HG03558 (cell line): ENCODE results near the gene UBE2G2.

ENCODE experiments used
- ATAC-seq: cut with Tn5 transposase; IDR thresholded peaks from one replicate; pipeline ENCODE4 v1.9.1; 2021; ENCODE audit warnings: moderate number of reproducible peaks; ENCODE audit not compliant: unreplicated experiment; ENCODE audit errors: extremely low read depth

Gene UBE2G2

DNA sequence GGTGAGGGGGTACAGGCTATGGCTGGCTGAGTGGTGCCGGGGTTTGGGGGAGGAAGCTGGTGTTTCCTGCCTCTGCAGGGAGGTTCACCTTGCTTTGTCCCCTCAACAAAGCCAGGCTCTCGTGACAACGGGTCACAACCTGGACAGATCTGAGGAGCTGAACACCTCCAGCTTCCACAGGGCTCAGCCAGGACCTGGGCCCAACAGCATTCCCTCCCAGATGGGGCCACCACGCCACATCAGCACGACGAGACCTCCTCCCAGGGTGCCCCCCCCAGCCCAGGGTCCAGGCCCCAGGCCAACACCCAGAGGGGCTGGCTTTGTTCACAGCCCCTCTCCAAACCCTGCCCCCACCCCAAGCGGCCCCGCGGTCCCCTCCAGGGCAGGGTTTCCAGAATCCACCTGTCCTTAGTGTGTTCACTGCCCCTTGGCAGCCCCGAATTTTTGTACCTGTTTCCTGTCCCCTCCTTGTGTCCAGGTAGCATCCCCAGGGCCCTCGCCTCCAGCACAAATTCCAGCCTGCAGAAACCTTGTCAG is 34.7 kb downstream of the UBE2G2 start:
- ATAC-seq = no peak

DNA sequence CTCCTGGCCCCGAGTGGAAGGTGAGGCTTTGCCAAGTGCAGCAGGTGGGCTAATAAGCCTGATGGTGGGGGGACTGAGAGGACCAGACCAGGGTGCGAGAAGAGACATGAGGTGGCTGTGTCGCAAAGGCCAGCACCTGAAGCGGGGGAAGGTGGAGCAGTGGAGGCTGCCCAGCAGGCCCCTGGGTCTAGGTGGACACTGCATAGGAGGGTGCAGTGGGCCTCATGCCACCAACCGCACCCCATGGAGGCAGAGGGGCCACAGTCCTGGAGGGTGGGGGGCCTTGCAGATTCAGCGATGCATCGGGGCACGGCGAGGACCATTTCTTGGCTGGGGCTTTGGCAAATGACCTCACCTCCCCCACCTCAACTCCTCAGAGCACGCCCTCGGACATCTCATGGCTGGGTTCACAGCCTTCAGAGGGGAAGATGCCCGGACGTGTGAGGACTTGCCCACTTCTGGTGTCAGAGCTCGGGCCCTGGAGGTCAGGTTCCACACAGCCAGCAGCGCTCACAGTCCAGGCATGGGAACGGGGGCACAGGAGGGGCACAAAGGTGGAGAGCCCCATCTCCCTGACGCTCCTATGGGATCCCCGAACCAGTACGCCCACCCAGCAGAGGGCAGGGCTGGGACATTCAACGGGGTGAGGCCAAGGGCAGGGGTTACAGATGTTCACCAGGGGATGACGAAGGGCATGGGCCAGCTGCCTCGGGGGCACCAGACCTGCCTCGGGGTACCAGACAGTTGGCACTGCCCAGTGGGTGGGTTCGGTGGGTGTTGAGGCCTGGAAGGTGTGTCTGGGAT is 35.4 kb downstream of the UBE2G2 start:
- no peak for ATAC-seq

DNA sequence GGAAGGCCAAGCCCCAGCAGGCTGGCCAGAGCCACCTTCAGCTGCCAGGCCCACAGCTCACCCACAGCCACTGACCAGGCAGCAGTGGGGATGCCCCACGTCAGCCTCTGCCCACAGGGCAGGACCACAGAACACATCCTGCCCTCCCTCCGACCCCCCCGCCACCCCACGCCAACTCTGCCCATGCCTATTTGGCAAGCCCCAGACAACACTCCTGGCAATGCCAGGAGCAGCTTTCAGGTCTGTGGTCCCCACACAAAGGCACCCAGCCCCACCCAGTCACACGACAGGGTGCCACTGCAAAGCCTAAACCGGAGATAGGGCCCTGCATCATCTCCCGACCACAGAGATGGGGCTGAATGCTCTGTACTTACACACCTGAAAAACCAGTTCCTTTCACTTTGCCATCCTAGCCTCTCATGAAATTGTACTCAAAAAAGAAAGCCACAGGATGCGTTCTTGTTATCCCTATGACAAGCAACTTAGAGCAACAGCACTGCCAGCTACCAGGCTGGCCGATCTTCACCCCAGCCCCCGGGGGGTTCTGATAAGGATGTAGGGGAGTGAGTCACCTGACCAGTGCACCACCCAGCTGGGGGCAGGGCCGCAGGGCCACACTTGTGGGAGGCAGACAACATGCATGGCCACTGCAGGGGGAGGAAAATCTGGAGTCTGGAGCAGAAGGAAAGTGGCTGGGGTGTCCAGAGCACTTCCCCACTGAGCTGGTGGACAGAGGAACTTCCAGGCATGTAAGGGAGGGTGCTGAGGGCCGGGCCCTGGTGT is 36.2 kb downstream of the UBE2G2 start:
- ATAC-seq = no peak

DNA sequence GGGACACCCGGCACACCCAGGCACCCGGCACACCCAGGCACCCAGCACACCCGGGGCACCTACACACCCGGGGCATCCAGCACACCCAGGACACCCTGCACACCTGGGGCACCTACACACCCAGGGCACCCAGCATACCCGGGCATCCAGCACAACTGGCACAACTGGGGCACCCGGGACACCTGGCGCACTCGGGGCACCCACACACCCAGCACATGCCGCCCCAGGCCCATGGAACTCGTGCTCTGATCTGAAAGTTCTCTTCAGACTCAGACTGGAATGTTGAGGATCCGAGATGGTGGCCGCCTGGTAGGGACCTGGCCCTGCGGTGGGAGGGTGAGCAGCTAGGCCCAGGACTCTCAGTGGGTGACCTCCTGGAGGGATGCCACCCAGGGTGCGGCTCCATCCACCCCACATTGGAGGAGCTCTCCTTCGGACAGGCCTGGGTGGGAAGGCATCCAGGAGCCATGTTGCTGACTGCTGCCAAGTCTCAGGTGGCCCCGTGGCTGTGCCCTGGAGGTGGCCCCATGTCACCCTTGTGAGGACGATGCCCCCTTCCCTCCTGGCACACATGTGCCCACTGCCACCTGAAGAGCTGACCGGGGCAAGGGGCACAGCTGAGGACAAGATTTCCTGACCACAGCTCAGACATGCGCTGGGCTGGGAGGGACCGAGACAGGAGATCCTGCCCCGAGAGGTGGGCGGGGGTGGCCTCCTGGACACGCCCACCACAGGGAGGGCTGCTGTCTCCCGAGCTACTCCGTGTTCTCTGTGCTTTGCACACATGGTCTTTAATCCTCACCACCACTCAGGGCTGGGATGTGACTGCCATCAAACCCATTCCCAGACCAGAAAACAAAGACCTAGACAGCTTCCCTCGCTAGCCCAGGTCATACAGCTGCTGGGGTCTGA is 37.0 kb downstream of the UBE2G2 start:
- no peak for ATAC-seq

DNA sequence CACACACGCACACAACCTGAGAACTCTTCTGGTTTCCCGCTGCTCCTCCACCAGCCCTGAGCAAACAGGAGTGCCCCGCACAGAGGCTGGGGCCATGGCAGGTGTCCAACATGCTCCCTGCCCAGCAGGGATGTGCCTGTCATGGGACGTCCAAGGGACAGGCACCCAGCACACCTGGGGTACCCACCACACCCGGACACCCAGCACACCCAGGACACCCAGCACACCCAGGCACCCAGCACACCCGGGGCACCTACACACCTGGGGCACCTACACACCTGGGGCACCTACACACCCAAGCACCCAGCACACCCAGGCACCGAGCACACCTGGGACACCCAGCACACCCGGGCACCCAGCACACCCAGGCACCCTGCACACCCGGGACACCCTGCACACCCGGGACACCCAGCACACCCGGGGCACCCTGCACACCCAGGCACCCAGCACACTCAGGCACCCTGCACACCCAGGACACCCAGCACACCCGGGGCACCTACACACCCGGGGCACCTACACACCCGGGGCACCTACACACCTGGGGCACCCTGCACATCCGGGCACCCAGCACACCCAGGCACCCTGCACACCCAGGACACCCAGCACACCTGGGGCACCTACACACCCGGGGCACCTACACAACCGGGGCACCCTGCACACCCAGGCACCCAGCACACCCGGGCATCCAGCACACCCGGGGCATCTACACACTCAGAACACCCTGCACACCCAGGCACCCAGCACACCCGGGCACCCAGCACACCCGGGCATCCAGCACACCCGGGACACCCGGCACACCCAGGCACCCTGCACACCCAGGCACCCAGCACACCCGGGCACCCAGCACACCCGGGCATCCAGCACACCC is 37.9 kb downstream of the UBE2G2 start:
- ATAC-seq = no peak

DNA sequence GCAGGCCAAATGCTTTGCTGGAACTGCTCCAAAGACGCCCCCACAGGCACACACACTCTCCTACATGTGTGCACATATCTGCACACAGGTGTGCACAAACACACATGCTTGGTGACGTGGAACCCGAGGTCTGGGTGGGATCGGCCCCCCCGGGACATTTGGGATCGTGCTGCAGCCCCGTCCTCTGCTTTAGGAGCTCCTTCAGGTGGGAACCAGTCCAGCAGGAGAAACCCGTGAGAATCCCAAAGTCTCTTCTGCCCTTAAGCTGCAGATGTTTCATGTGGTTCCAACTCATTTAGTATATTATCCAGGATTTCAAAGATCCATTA is 38.6 kb downstream of the UBE2G2 start:
- no peak for ATAC-seq

DNA sequence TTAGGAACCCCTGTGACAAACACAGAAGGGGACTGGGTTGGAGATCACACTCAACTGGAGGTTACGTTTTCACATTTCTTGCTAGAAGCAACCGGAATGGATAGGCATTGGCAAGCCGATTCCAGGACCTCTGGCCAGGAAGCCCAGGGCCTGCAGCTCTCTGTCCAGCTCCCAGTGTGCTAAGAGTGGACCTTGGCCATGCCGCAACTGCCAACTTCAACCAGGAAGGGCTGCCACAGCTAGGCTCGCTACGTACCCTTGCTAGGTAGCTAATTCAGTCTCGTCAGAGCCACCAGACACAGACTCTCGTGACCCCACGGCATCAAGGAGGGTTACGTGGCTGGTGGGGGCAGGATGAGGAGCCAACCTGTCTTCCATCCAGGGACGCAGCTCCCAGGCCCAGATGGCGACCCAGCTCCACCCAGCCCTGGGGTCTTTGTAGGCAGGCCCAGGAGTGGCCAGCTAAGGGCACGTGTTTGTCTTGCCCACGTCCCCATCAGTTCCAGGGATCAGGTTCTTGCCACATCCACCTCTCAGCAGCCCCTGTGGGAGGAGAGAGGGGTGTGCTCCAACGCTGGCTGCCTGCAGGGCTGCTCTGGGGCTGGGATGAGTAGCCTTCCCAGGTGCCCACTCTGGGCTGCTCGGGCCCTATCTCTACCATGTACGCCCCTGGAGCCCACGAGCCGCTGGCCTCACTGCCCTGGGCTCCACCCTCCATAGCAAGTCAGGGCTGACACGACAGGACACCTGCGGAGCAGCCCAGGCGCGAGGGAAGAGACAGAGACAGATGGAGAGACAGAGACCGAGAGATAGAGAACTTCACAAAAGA is 39.2 kb downstream of the UBE2G2 start:
- ATAC-seq = no peak

DNA sequence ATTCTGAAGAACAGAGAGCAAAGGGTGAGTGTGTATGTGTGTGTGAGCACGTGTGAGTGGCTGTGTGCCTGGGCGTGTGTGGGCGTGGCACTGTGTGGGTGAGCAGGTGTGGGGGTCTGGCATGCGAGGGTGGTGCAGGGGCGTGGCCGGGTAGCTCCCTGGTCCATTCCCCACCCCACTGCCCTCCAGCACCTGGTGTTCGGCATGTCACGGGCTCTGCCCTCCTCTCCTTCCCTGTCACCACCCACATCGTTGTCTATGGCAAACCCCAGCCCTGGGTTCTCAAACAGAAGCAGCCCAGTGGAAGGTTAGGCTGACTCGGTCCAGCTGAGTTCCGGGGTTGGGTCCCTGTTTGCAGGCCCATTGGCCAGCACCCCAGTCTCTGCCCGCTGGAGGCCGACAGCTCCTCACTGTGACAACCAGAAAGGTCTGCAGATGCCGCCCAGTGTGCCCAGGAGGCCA is 39.8 kb downstream of the UBE2G2 start:
- ATAC-seq = no peak

DNA sequence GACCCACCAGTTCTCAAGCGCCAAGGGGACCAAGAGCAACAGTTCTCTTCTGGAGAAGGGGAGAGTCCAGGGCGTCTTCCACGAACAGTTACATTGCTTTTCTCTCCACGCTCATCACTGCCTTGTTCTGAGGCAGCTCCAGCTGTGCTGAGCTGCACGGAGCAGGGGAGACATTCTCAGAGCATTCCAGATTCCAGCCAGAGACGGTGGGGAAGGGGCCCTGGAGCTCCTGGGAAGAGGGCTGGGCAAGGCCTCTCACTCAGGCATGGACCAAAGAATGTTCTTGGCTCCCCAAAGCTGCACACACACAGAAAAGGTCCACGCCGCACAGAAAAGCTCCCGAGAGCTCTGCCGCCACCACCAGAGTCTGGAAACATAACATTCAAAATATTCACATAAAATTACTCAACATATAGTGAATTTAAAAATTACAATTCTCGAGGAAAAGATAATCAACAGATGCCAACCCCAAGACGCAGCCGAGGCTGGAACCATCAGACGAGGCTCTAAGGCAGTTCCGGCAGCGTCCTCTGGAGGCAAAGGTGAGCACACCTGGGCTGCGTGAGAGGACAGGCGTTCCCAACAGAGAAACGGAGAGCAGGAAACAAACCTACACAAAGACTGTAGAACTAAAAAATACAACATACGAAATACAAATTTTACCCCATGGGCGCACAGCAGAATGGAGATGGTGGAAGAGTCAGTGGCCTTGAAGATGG is 40.5 kb downstream of the UBE2G2 start:
- no peak for ATAC-seq

DNA sequence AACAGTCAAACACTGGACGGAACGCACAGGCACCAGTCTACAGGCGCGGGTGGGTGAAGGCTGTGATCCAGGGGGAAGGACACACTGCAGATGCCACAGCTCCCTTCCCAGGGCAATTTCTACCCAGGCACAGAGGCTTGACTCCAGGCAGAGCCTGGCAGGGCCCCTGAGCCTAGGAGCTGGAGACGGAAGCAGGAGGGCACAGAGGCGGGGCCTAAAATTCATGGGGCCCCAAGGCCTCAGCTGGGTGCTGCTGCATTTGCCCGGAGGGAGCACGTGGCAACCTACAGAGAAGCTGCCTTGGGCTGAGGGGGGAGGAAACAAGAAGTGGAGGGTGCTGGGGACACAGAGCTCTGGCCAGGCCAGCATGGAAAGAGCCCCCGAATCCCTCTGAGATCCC is 41.2 kb downstream of the UBE2G2 start:
- ATAC-seq = no peak

DNA sequence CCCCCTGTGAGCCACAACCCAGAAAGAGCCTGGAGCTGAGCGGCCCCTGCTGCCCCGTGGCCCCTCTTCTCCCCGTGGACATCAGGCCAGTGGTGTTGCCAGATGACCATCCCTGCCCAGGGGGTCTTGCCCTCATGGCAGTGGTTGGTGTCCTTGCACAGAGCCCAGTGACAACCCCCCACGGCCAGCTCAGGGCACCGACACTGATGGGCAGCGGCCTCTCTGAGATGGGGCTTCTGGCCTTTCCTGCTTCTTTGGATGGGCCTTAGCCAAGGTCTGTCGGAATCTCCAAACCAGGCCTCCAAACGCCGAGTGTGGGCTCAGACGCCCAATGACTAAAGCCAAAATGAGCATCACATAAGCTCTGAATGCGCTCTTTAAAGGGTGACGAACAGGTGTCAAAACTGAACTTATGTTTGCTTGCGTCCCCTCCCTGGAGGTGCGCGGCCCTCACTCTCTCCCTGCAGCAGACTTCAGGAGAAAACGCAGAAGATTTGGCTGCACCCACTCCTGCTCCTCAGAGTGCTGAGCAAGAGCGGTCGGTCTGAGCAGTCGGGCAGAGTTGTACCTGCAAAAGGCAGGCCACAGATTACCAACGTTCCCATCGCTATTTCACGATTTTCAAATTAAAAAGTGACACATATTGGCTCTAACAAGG is 41.9 kb downstream of the UBE2G2 start:
- no peak for ATAC-seq

DNA sequence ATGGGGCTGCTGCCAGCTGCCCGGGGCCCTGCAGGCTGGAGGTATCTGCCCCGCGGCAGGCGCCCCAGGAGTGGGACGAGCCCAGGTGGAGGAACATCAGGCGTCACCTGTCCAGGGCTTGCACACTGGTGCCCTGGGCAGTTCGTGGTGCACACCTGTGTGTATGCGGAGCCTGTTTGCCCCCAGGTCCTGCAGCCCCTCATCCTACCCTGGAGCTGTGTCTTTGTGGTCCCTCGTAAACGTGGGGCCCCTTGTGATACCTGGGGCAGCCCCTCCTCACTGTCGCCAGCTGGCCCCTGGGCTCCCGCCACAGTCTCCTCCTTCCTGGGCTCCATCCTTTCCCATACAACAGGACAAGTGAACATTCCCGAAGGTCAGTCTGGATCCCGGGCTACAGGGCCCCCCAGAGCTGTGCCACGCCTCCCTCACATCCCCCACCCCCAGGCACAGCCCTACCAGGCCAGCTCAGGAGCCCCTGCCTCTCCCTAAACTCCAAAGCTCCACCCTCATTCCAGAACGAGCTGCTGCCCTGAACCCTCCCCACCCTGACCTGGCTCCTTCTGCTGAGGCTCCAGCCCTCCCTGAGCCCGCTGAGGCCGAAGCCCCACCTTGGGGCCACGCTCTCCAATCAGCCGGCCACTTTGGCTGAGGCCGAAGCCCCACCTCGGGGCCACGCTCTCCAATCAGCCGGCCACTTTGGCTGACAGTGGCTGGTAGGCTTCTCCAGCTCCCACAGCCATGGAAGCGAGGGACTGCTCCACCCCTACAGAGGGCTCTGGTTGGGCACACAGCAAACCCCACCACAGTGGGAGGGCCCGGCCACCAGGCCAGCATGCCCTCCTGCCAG is 42.6 kb downstream of the UBE2G2 start:
- ATAC-seq = no peak

DNA sequence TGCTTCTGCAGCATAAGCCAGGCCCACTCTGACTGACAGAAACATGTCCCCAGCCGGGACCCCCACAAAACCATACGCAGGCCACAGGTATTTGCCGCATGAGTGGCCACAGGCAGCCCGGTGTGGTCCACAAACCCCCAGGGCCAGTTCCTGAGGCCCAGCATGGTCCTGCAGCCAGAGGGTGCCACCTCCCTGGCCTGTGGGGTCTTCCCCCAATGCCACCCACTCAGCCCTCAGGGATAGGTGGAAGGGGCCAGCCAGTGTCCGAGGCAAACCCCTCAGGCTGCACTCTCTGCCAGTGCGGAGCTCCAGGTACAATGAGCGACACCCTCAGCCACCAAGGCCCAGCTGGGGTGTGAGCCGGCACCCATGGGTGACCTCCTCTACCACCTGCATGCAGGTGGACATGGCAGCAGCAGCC is 43.5 kb downstream of the UBE2G2 start:
- ATAC-seq = no peak

DNA sequence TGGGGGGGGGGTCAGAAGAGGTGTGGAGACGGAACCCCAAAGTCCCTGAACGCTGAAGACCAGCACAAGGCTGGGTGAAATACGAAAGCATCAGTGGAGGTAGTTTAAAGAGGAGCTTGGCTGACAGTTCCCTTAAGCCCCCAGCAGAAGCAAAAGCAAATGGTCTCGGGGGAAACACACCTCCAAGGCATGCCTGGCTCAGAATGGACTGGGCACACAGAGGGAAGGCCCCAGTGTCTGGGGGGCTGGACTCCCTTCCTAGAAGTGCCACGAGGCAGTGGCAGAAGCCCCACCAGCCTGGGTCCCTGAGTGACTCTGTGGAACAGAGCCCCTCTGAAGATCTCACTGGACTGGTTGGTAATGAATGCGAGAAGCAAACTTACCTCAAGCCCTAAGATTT is 43.9 kb downstream of the UBE2G2 start:
- ATAC-seq = no peak

DNA sequence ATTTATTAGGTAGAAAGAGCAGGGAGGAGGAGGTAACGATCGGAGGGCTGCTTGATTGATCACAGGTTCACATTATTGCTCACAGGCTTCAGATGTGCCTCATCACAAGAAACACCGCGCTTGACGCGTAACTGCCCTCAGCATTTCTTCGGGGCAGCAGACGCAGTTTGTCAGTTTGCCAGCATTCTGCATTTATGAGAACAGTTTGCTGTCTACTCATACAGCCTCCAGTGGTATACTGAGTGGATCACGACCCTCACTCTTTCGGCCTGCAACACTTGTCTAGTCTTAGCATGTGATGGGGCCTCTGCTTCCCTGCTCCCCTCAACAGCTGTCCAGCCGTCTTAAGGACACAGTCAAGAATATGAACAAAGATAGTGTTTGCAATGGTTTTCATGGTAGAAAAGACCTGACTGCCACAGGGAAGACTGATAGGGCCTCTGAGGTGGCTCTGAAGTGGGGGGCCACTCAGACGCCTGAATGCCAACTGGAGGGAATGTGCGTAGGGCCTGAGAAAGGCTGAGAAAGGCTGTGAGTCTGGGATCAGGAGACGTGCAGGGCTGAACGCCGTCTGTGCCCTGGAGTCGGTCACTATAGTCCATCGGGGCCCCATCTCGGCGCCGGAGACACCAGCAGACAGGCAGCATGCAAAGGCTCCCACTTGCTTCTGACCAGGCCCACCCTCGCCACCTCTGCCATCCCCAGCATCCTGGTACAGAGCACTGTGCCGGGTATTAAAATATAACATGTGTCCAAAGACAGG is 45.0 kb downstream of the UBE2G2 start:
- no peak for ATAC-seq

DNA sequence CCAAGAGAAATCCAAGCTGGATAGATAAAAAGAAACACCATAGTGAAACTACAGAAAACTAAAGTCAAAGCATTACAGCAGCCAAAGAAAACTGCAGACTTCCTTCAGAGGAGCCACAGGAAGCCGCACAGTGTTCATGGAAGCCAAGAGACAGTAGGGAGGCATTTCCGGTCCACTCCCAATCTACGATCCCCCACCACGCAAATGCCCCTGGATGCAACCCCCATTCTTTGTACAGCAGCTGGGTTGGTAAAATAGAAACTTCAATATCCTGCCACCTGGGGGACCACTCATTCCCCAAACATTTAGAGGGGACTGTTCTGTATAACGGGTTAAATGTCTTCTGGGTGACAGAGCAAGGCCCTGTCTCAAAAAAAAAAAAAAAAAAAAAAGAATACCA is 46.4 kb downstream of the UBE2G2 start:
- no peak for ATAC-seq
